ENCODE data around the gene GOPC. TPM values are rescaled to one million over a fixed set of nuclear protein-coding genes. Genes with fewer than 3 reads are reported as not detected.
A peak's percentile ranks its signal among the peaks of the same experiment; 100 is the strongest.

The GOPC gene
- total and polyA plus RNA-seq, 2 of the 8 experiments (the other 6 are each of a cell fraction or from before 2014, with no cell fraction given) = 5.3 to 19.4 TPM

GRCh38 chr6:117512056-117512828 is 90.1 kb downstream of the GOPC start:
- no peak overlapping the region for H3K56ac ChIP-seq (replicated peaks; ENCODE audit: insufficient read length, low read depth, low read length)
- no peak overlapping the region for H3K18ac ChIP-seq (ENCODE audit: extremely low read depth, low read length)
- peaks cover 0 to 6% (median 0%) of the 10 kb centered on the region in 4 experiments; a peak in 2 of 7 replicates for H3K4me1 ChIP-seq (replicated peaks in 1 of 4; ENCODE audit: control insufficient read depth in 3 of 4, insufficient read depth in 4 of 4, low read length in 3 of 4)
- H2AFZ ChIP-seq (ENCODE audit: low read length) = no peak overlapping the region
- no peak overlapping the region for H2AK5ac ChIP-seq (ENCODE audit: low read depth, low read length)
- H4K20me1 ChIP-seq (replicated peaks in 1 of 2; ENCODE audit: control insufficient read depth in 1 of 2, insufficient read depth in 2 of 2, low read length in 2 of 2) = no peaks in the 10 kb centered on the region
- H3K4me2 ChIP-seq (ENCODE audit: insufficient read depth in 1 of 2, low read depth in 2 of 2, low read length in 2 of 2) = no peak overlapping the region
- no peak overlapping the region for H3K4me3 ChIP-seq (ENCODE audit: extremely low read depth in 1 of 4, insufficient read depth in 2 of 4, low read depth in 3 of 4, low read length in 4 of 4)
- no peak overlapping the region for H3K23ac ChIP-seq (ENCODE audit: insufficient read length)
- H2BK15ac ChIP-seq (ENCODE audit: low read length) = no peak overlapping the region
- no peak overlapping the region for H4K5ac ChIP-seq (ENCODE audit: insufficient read length, low read depth, low read length)
- H3K14ac ChIP-seq (ENCODE audit: insufficient read length) = no peak overlapping the region
- no peaks in the 10 kb centered on the region for H3K79me1 ChIP-seq (ENCODE audit: low read depth, low read length)
- no peak overlapping the region for H2BK20ac ChIP-seq (ENCODE audit: low read length)
- no peak overlapping the region for H4K8ac ChIP-seq (ENCODE audit: extremely low read depth, insufficient read depth, low read length)
- H3K36me3 ChIP-seq (ENCODE audit: control insufficient read depth in 2 of 4, insufficient read depth in 4 of 4, low read length in 3 of 4) = no peaks in the 10 kb centered on the region
- H4K91ac ChIP-seq (replicated peaks; ENCODE audit: insufficient read length, low read length) = no peak overlapping the region
- no peaks in the 10 kb centered on the region for H3K9me3 ChIP-seq (ENCODE audit: insufficient read depth in 2 of 2, low read depth in 1 of 2, low read length in 1 of 2)
- H2BK12ac ChIP-seq (ENCODE audit: low read depth, low read length) = no peak overlapping the region
- no peaks in the 10 kb centered on the region for H3K27me3 ChIP-seq (replicated peaks in 1 of 4; ENCODE audit: control insufficient read depth in 3 of 4, extremely low read depth in 1 of 4, insufficient read depth in 3 of 4, low read length in 3 of 4)
- DNase-seq (ENCODE audit: low read depth in 1 of 2, low spot score in 2 of 2) (no peak), FAIRE-seq (no peak)
- H2BK120ac ChIP-seq (replicated peaks; ENCODE audit: low read depth, low read length) = no peak overlapping the region
- H3K79me2 ChIP-seq (ENCODE audit: control insufficient read depth in 1 of 2, insufficient read depth in 2 of 2, low read length in 2 of 2) = no peaks in the 10 kb centered on the region
- no peak overlapping the region for H3K27ac ChIP-seq (ENCODE audit: low read depth, low read length)
- WGBS, 2 experiments (ENCODE audit: extremely low coverage in 1 of 2, insufficient coverage in 1 of 2, insufficient read length in 1 of 2, insufficient replicate concordance in 2 of 2, low coverage in 1 of 2, low lambda C conversion rate in 2 of 2, missing lambda C conversion rate in 1 of 2) = 91% methylated on average over 7 of the region's 7 CpGs; no CpG with 5 or more reads in 1 of the 2 experiments
- TF ChIP-seq FOSL1 (IDR thresholded peaks at IDR 0.05; ENCODE audit: insufficient read depth, low read depth, low read length) = no peak
- TF ChIP-seq BACH1 (IDR thresholded peaks at IDR 0.05; ENCODE audit: low read length) = no peak
- no peak for TF ChIP-seq SIN3A (conservative IDR thresholded peaks at IDR 0.05 in 1 of 2, IDR thresholded peaks at IDR 0.05 in 1 of 2; ENCODE audit: low read depth in 1 of 2, low read length in 2 of 2)
- no peak overlapping the region for H2BK5ac ChIP-seq (ENCODE audit: low read depth, low read length)
- CTCF ChIA-PET (ENCODE audit: partially characterized antibody) = interaction anchor here (1.0 kb wide), 1 partner anchor 10 kb away, joined by 3 read pairs; no protein-coding TSS in a partner anchor
- H3K9ac ChIP-seq (replicated peaks in 1 of 4; ENCODE audit: extremely low read depth in 1 of 4, low read depth in 3 of 4, low read length in 3 of 4) = peak overlapping the region in 1 of 4 experiments; percentile 40; a peak in 1 of 7 replicates
- H3K4ac ChIP-seq (replicated peaks; ENCODE audit: insufficient read length, low read depth, low read length) = no peak overlapping the region
- H3K23me2 ChIP-seq (ENCODE audit: low read depth, low read length) = no peaks in the 10 kb centered on the region
- POLR2A ChIA-PET (ENCODE audit: partially characterized antibody) = no interaction called here
